B cell (primary cell): ENCODE data around the gene STX11. TPM values are rescaled to one million over a fixed set of nuclear protein-coding genes. Genes with fewer than 3 reads are reported as not detected.

ENCODE experiments used
- ATAC-seq: fragments of 200-7000 bp; cut with Tn5 transposase; one replicate; pipeline ENCODE4 v1.10.0; 2021; ENCODE audit warnings: low read depth, mild to moderate bottlenecking, moderate number of reproducible peaks, moderate library complexity
- CTCF ChIA-PET: fragments of 350-600 bp; sonication (Branson Sonifier 250); formaldehyde crosslinking; loops from one replicate; lab custom pipeline; 2021; ENCODE audit warnings: antibody characterized with exemption, inconsistent platforms; lab: Charles Lee
- POLR2A ChIA-PET: fragments of 350-600 bp; sonication (Branson Sonifier 250); formaldehyde crosslinking; loops from one replicate; lab custom pipeline; 2021; ENCODE audit warnings: antibody characterized with exemption; lab: Charles Lee
- DNase-seq: peaks from one replicate; pipeline ENCODE4 v3.0.0; 2013
- H2AFZ ChIP-seq: 2 replicates; pipeline ENCODE4 v1.6.1; 2012; ENCODE audit warnings: mild to moderate bottlenecking, low read depth, low read length; ENCODE audit not compliant: insufficient read depth, poor library complexity, severe bottlenecking
- H3K27ac ChIP-seq, 2 donors: 1 replicate in 1 of 2; 2 replicates in 1 of 2; pipeline ENCODE4 v1.5.1; 2012 to 2013; ENCODE audit warnings: low read length in 2 of 2, mild to moderate bottlenecking in 2 of 2, moderate library complexity in 1 of 2
- H3K27me3 ChIP-seq, 4 experiments: fragments of 200-600 bp in 1 of 4; sonication (generic) in 1 of 4; replicated peaks in 1 of 4; 1 replicate in 2 of 4; 2 replicates in 2 of 4; pipeline versions ENCODE4 v1.6.1 to v1.7.0; 2013 to 2016; ENCODE audit warnings: low read length in 3 of 4, mild to moderate bottlenecking in 2 of 4, mixed read lengths in 1 of 4, moderate library complexity in 1 of 4; ENCODE audit not compliant: insufficient read depth in 4 of 4, control insufficient read depth in 3 of 4; ENCODE audit errors: control extremely low read depth in 1 of 4
- H3K36me3 ChIP-seq, 2 experiments: replicated peaks in 1 of 2; 1 replicate in 1 of 2; 2 replicates in 1 of 2; pipeline versions ENCODE4 v1.6.1 to v1.7.1; 2013; ENCODE audit warnings: low read length in 1 of 2; ENCODE audit not compliant: insufficient read depth in 2 of 2, control insufficient read depth in 1 of 2; ENCODE audit errors: control extremely low read depth in 1 of 2, extremely low read depth in 1 of 2
- H3K4me1 ChIP-seq, 2 donors: fragments of 200-600 bp in 1 of 2; sonication (generic) in 1 of 2; 1 replicate in 1 of 2; 2 replicates in 1 of 2; pipeline versions ENCODE4 v1.5.1 to v1.6.1; 2013 to 2017; ENCODE audit warnings: low read length in 2 of 2; ENCODE audit not compliant: control insufficient read depth in 2 of 2, insufficient read depth in 2 of 2
- H3K4me2 ChIP-seq: replicated peaks from 2 replicates; pipeline ENCODE3; 2012; ENCODE audit warnings: mild to moderate bottlenecking, low read depth, low read length; ENCODE audit not compliant: poor library complexity, severe bottlenecking
- H3K4me3 ChIP-seq, 5 experiments: fragments of 200-600 bp in 1 of 5; sonication (generic) in 1 of 5; 1 replicate in 3 of 5; 2 replicates in 2 of 5; pipeline versions ENCODE4 v1.5.1 to v1.7.0; 2011 to 2016; ENCODE audit warnings: low read length in 4 of 5, mild to moderate bottlenecking in 4 of 5, low read depth in 2 of 5, control low read depth in 1 of 5, moderate library complexity in 1 of 5; ENCODE audit not compliant: insufficient read depth in 1 of 5; ENCODE audit errors: control extremely low read depth in 1 of 5, extremely low read depth in 1 of 5
- H3K79me2 ChIP-seq: fragments of 200-600 bp; sonication (generic); one replicate; pipeline ENCODE4 v1.6.0; 2016; ENCODE audit warnings: low read length; ENCODE audit not compliant: control insufficient read depth, insufficient read depth
- H3K9ac ChIP-seq: fragments of 200-600 bp; sonication (generic); 2 replicates; pipeline ENCODE4 v1.6.1; 2017; ENCODE audit warnings: mild to moderate bottlenecking, low read length, moderate library complexity
- H3K9me3 ChIP-seq, 3 donors: one replicate each; pipeline versions ENCODE4 v1.6.1 to v1.7.1; 2013; ENCODE audit warnings: low read length in 2 of 3; ENCODE audit not compliant: control insufficient read depth in 2 of 3, insufficient read depth in 1 of 3; ENCODE audit errors: control extremely low read depth in 1 of 3
- H4K20me1 ChIP-seq: 2 replicates; pipeline ENCODE4 v1.6.0; 2012; ENCODE audit warnings: mild to moderate bottlenecking, low read length; ENCODE audit not compliant: insufficient read depth, control insufficient read depth, poor library complexity, severe bottlenecking
- H3K27ac Mint-ChIP-seq: one replicate; pipeline ENCODE4 v1.8.0; 2021; ENCODE audit warnings: mixed read lengths
- H3K27me3 Mint-ChIP-seq: one replicate; pipeline ENCODE4 v1.8.0; 2021; ENCODE audit warnings: mixed read lengths
- H3K4me1 Mint-ChIP-seq: one replicate; pipeline ENCODE4 v1.8.0; 2021; ENCODE audit warnings: mixed read lengths
- H3K4me3 Mint-ChIP-seq: one replicate; pipeline ENCODE4 v1.8.0; 2021; ENCODE audit warnings: mixed read lengths
- H3K9me3 Mint-ChIP-seq: one replicate; pipeline ENCODE4 v1.8.0; 2022; ENCODE audit warnings: mixed read lengths; ENCODE audit not compliant: insufficient read depth
- EZH2 ChIP-seq: IDR thresholded peaks from 2 replicates; pipeline ENCODE4 v1.6.1; 2012; ENCODE audit warnings: borderline replicate concordance, low read depth, mild to moderate bottlenecking, moderate library complexity, low read length; ENCODE audit not compliant: insufficient read depth, poor library complexity, severe bottlenecking
- WGBS: methylation state at CpG from one replicate; pipeline ENCODE4 v1.1.5; 2013; ENCODE audit warnings: missing lambda C conversion rate; ENCODE audit not compliant: insufficient coverage; 5-methylcytosine and 5-hydroxymethylcytosine counted together
- intact Hi-C: fragments of 100-400 bp; cut with micrococcal nuclease; formaldehyde crosslinking; loops from one replicate; pipeline ENCODE4 v1.10.0; 2022
- polyA plus RNA-seq: library from polyadenylated mRNA; depleted of rRNA; stranded (reverse); fragments of >200 nt; gene quantifications from 2 replicates; pipeline ENCODE4 v1.2.3, GENCODE V29; 2012
- total RNA-seq, 2 donors: library from RNA; stranded (reverse); fragments of 120-200 nt in 1 of 2; gene quantifications; 1 replicate in 1 of 2; 2 replicates in 1 of 2; pipeline versions ENCODE4 v1.2.3 to v1.2.4, GENCODE V29; 2013 to 2022
- TF ChIP-seq, protein P1 (sequence below): fragments of 200-600 bp; IDR thresholded peaks from one replicate; pipeline ENCODE4 v1.8.0; 2022; ENCODE audit warnings: antibody characterized with exemption, mild to moderate bottlenecking

STX11 gene
- total and polyA plus RNA-seq, 2 donors (not counting 1 experiment from before 2014, with no cell fraction given): 10.3 to 14.6 TPM

- no peak for TF ChIP-seq EZH2
- TF ChIP-seq, protein P1, sequence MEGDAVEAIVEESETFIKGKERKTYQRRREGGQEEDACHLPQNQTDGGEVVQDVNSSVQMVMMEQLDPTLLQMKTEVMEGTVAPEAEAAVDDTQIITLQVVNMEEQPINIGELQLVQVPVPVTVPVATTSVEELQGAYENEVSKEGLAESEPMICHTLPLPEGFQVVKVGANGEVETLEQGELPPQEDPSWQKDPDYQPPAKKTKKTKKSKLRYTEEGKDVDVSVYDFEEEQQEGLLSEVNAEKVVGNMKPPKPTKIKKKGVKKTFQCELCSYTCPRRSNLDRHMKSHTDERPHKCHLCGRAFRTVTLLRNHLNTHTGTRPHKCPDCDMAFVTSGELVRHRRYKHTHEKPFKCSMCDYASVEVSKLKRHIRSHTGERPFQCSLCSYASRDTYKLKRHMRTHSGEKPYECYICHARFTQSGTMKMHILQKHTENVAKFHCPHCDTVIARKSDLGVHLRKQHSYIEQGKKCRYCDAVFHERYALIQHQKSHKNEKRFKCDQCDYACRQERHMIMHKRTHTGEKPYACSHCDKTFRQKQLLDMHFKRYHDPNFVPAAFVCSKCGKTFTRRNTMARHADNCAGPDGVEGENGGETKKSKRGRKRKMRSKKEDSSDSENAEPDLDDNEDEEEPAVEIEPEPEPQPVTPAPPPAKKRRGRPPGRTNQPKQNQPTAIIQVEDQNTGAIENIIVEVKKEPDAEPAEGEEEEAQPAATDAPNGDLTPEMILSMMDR: no peak
- H3K4me3 ChIP-seq: no peak overlapping the region
- ATAC-seq (no peak), DNase-seq (no peak)
- 91% methylated on average over 7 of the region's 7 CpGs for WGBS
- no peaks in the 10 kb centered on the region for H3K4me1 ChIP-seq
- peaks cover 0 to 4% (median 0%) of the 10 kb centered on the region in 3 donors for H3K9me3 ChIP-seq
- no peaks in the 10 kb centered on the region for H3K27me3 ChIP-seq
- H3K9me3 Mint-ChIP-seq: peaks cover 5% of the 10 kb centered on the region
- H3K36me3 ChIP-seq: no peaks in the 10 kb centered on the region
- no peak overlapping the region for H3K4me3 Mint-ChIP-seq
- POLR2A ChIA-PET: no interaction called here
- no peak overlapping the region for H3K4me2 ChIP-seq
- peaks cover 2% of the 10 kb centered on the region for H3K4me1 Mint-ChIP-seq
- no peak overlapping the region for H3K27ac ChIP-seq
- no peaks in the 10 kb centered on the region for H4K20me1 ChIP-seq
- no peaks in the 10 kb centered on the region for H3K27me3 Mint-ChIP-seq
- no peak overlapping the region for H3K9ac ChIP-seq
- CTCF ChIA-PET: no interaction called here
- no peak overlapping the region for H2AFZ ChIP-seq
- H3K27ac Mint-ChIP-seq: no peak overlapping the region
- H3K79me2 ChIP-seq: no peaks in the 10 kb centered on the region
- intact Hi-C loops: no loop called here
Observed at GRCh38 chr6:144194293-144194810, 44.0 kb downstream of the STX11 start.

- H3K4me2 ChIP-seq: no peak overlapping the region
- H3K36me3 ChIP-seq: no peaks in the 10 kb centered on the region
- H3K9me3 Mint-ChIP-seq: peaks cover 5% of the 10 kb centered on the region
- H3K27me3 Mint-ChIP-seq: peaks cover 2% of the 10 kb centered on the region
- ATAC-seq (no peak), DNase-seq (no peak)
- H3K4me3 Mint-ChIP-seq: no peak overlapping the region
- no peak overlapping the region for H3K27ac ChIP-seq
- H3K27ac Mint-ChIP-seq: no peak overlapping the region
- intact Hi-C loops: no loop called here
- 64% methylated on average over 2 of the region's 3 CpGs for WGBS
- peaks cover 0 to 4% (median 1%) of the 10 kb centered on the region in 3 donors for H3K9me3 ChIP-seq
- H3K4me1 Mint-ChIP-seq: peaks cover 2% of the 10 kb centered on the region
- no peaks in the 10 kb centered on the region for H4K20me1 ChIP-seq
- no peak overlapping the region for H3K4me3 ChIP-seq
- ChIA-PET POLR2A (no interaction called here), CTCF (no interaction called here)
- H3K4me1 ChIP-seq: no peaks in the 10 kb centered on the region
- no peak for TF ChIP-seq EZH2
- TF ChIP-seq, protein P1: no peak
- no peak overlapping the region for H3K9ac ChIP-seq
- H3K79me2 ChIP-seq: no peaks in the 10 kb centered on the region
- H2AFZ ChIP-seq: no peak overlapping the region
- no peaks in the 10 kb centered on the region for H3K27me3 ChIP-seq
Observed at GRCh38 chr6:144195671-144196270, 45.5 kb downstream of the STX11 start.
